ENCODE data around the gene TSC22D4.

TSC22D4 gene

DNA sequence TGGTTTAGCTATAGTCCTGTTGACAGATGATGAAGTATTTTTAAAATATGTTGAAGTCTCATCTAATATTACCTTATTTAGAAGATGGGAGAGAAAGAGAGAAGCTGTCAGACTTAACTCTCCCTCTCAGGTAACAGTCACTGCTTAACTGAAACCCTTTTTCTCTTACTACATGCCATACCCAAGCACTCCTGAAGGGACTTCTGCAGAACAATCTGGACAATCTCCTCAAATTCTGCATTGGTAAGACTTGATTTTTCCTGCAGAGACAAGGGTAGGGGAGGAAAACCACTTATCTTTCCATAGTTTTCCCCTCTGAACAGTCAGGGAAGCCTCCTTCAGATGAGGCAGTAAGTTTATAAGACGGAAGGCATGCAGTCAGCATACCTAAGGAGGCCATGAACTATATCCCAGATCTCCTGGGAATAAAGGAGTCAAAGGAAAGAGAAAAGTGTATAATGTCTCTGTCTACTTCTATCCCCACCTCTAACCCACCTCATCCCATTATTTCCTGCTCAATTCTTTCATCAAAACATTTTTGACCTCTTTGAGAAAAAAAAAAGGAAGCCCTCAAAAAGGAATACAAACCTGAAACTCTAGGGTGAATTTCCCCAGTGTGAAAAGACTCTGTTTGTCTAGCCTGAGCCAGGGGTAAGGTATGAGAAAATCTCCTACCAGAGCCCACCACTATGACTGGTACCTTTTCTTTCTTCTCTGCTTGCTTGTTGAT, 59.9 kb downstream of the TSC22D4 start:
- H3K27ac ChIP-seq (ENCODE audit: extremely low read depth, low read depth, low read length) = no peak overlapping the region
- POLR2A ChIA-PET = interaction anchor here (0.9 to 1.8 kb wide), 2 partner anchors 9 to 167 kb away, joined by 3 to 10 read pairs; partner anchors contain the start of genes FBXO24, LRCH4 and ZCWPW1
- no peaks in the 10 kb centered on the region for H3K4me1 ChIP-seq (ENCODE audit: control insufficient read depth, insufficient read depth, low read length)
- no peaks in the 10 kb centered on the region for H3K36me3 ChIP-seq (ENCODE audit: control insufficient read depth in 2 of 2, insufficient read depth in 1 of 2, low read length in 2 of 2)
- TF ChIP-seq ZNF521 (tag by site-specific recombination; IDR thresholded peaks at IDR 0.05) = no peak
- TF ChIP-seq ZNF837 (tag by site-specific recombination; IDR thresholded peaks at IDR 0.05) = no peak
- no peak for TF ChIP-seq ZNF324 (tag by site-specific recombination; IDR thresholded peaks at IDR 0.05)
- TF ChIP-seq ZIC2 (tag by site-specific recombination; IDR thresholded peaks at IDR 0.05) = no peak
- TF ChIP-seq ZNF670 (tag by site-specific recombination; IDR thresholded peaks at IDR 0.05; ENCODE audit: low read depth) = no peak
- TF ChIP-seq KLF8 (tag by site-specific recombination; IDR thresholded peaks at IDR 0.05) = no peak
- TF ChIP-seq, protein P1, sequence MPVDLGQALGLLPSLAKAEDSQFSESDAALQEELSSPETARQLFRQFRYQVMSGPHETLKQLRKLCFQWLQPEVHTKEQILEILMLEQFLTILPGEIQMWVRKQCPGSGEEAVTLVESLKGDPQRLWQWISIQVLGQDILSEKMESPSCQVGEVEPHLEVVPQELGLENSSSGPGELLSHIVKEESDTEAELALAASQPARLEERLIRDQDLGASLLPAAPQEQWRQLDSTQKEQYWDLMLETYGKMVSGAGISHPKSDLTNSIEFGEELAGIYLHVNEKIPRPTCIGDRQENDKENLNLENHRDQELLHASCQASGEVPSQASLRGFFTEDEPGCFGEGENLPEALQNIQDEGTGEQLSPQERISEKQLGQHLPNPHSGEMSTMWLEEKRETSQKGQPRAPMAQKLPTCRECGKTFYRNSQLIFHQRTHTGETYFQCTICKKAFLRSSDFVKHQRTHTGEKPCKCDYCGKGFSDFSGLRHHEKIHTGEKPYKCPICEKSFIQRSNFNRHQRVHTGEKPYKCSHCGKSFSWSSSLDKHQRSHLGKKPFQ (tag by site-specific recombination; IDR thresholded peaks at IDR 0.05) = no peak
- no peak for TF ChIP-seq ZSCAN23 (tag by site-specific recombination; IDR thresholded peaks at IDR 0.05)
- TF ChIP-seq ZNF596 (tag by site-specific recombination; IDR thresholded peaks at IDR 0.05) = no peak
- TF ChIP-seq ZNF362 (tag by site-specific recombination; IDR thresholded peaks at IDR 0.05) = no peak
- no peaks in the 10 kb centered on the region for H3K9me3 ChIP-seq (ENCODE audit: control insufficient read depth, insufficient read depth, low read depth, low read length)
- no peak overlapping the region for H3K4me3 ChIP-seq (ENCODE audit: low read depth, low read length)
- CTCF ChIA-PET = interaction anchor here (1.0 to 1.1 kb wide), 2 partner anchors 11 to 21 kb away, joined by 3 read pairs; no protein-coding TSS in a partner anchor
